HCT116 (cell line): ENCODE results near the gene HACD3.

Experiments
- ELF1 ChIP-seq: IDR thresholded peaks from 2 replicates; pipeline ENCODE4 v1.6.1; 2012; ENCODE audit warnings: low read depth, borderline replicate concordance
- JUND ChIP-seq: IDR thresholded peaks from 2 replicates; pipeline ENCODE4 v1.6.1; 2012
- POLR2A ChIP-seq: IDR thresholded peaks from 2 replicates; pipeline ENCODE4 v1.7.0; 2011; ENCODE audit warnings: borderline replicate concordance; ENCODE audit not compliant: insufficient read depth, insufficient read length; ENCODE audit errors: extremely low read depth
- POLR2AphosphoS5 ChIP-seq: IDR thresholded peaks from 2 replicates; pipeline ENCODE4 v1.6.1; 2011; ENCODE audit warnings: mild to moderate bottlenecking, low read depth, low read length, moderate library complexity
- RAD21 ChIP-seq: IDR thresholded peaks from 2 replicates; pipeline ENCODE4 v1.6.1; 2012; ENCODE audit warnings: low read depth, mild to moderate bottlenecking
- TCF7L2 ChIP-seq: IDR thresholded peaks from 2 replicates; pipeline ENCODE4 v1.7.0; 2011; ENCODE audit warnings: borderline replicate concordance, inconsistent platforms; ENCODE audit not compliant: insufficient read depth, insufficient read length; ENCODE audit errors: extremely low read depth
- YY1 ChIP-seq: IDR thresholded peaks from 2 replicates; pipeline ENCODE4 v1.6.1; 2011; ENCODE audit warnings: low read length, low read depth, moderate library complexity, mild to moderate bottlenecking; ENCODE audit not compliant: insufficient replicate concordance; ENCODE audit errors: extremely low read depth
- TF ChIP-seq, protein P1 (sequence below), 3 experiments: fragments of 200-600 bp in 1 of 3; sonication (generic) in 1 of 3; IDR thresholded peaks in 2 of 3; conservative IDR thresholded peaks in 1 of 3; 2 replicates each; pipeline ENCODE4 v1.5.1; 2012 to 2017; ENCODE audit warnings: low read depth in 2 of 3, low read length in 2 of 3, antibody characterized with exemption in 1 of 3, borderline replicate concordance in 1 of 3, control low read depth in 1 of 3, mild to moderate bottlenecking in 1 of 3, mixed read lengths in 1 of 3, mixed run types in 1 of 3, moderate library complexity in 1 of 3; ENCODE audit not compliant: insufficient read depth in 1 of 3
- TF ChIP-seq, protein P2 (sequence below): IDR thresholded peaks from 2 replicates; pipeline ENCODE4 v1.6.1; 2012; ENCODE audit warnings: low read depth
- TF ChIP-seq, protein P3 (sequence below): IDR thresholded peaks from 2 replicates; pipeline ENCODE4 v1.6.1; 2011; ENCODE audit warnings: mild to moderate bottlenecking, low read length, moderate library complexity; ENCODE audit not compliant: insufficient replicate concordance; ENCODE audit errors: extremely low read depth

DNA sequence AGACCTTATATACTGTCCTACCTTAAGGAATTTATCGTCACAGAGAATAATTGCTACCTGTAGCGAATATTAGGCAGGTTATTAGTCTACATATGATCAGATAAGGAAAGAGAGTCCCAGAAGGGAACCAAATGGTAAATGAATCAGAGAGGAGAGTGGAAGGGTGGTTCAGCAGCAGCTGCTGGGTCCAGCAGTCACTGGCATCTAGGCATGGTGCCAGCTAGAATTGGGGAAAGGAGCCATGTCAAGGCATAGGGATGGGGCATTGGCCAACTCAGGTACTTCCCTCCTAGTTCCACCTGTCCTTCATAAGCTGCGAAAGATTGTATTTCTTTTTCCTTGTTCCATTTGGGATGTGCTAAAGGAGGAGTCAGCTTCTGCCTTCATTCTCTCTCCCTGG lies 23.4 kb downstream of the HACD3 start:
- no peak for TF ChIP-seq JUND
- no peak for TF ChIP-seq POLR2A
- TF ChIP-seq, protein P1, sequence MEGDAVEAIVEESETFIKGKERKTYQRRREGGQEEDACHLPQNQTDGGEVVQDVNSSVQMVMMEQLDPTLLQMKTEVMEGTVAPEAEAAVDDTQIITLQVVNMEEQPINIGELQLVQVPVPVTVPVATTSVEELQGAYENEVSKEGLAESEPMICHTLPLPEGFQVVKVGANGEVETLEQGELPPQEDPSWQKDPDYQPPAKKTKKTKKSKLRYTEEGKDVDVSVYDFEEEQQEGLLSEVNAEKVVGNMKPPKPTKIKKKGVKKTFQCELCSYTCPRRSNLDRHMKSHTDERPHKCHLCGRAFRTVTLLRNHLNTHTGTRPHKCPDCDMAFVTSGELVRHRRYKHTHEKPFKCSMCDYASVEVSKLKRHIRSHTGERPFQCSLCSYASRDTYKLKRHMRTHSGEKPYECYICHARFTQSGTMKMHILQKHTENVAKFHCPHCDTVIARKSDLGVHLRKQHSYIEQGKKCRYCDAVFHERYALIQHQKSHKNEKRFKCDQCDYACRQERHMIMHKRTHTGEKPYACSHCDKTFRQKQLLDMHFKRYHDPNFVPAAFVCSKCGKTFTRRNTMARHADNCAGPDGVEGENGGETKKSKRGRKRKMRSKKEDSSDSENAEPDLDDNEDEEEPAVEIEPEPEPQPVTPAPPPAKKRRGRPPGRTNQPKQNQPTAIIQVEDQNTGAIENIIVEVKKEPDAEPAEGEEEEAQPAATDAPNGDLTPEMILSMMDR (IDR thresholded peaks at IDR 0.05 in 2 of 3, conservative IDR thresholded peaks at IDR 0.05 in 1 of 3; ENCODE audit: borderline replicate concordance in 1 of 3, insufficient read depth in 1 of 3, low read depth in 2 of 3, low read length in 2 of 3): no peak
- TF ChIP-seq YY1: no peak
- no peak for TF ChIP-seq TCF7L2
- TF ChIP-seq, protein P2, sequence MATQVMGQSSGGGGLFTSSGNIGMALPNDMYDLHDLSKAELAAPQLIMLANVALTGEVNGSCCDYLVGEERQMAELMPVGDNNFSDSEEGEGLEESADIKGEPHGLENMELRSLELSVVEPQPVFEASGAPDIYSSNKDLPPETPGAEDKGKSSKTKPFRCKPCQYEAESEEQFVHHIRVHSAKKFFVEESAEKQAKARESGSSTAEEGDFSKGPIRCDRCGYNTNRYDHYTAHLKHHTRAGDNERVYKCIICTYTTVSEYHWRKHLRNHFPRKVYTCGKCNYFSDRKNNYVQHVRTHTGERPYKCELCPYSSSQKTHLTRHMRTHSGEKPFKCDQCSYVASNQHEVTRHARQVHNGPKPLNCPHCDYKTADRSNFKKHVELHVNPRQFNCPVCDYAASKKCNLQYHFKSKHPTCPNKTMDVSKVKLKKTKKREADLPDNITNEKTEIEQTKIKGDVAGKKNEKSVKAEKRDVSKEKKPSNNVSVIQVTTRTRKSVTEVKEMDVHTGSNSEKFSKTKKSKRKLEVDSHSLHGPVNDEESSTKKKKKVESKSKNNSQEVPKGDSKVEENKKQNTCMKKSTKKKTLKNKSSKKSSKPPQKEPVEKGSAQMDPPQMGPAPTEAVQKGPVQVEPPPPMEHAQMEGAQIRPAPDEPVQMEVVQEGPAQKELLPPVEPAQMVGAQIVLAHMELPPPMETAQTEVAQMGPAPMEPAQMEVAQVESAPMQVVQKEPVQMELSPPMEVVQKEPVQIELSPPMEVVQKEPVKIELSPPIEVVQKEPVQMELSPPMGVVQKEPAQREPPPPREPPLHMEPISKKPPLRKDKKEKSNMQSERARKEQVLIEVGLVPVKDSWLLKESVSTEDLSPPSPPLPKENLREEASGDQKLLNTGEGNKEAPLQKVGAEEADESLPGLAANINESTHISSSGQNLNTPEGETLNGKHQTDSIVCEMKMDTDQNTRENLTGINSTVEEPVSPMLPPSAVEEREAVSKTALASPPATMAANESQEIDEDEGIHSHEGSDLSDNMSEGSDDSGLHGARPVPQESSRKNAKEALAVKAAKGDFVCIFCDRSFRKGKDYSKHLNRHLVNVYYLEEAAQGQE: no peak
- no peak for TF ChIP-seq RAD21
- TF ChIP-seq, protein P3, sequence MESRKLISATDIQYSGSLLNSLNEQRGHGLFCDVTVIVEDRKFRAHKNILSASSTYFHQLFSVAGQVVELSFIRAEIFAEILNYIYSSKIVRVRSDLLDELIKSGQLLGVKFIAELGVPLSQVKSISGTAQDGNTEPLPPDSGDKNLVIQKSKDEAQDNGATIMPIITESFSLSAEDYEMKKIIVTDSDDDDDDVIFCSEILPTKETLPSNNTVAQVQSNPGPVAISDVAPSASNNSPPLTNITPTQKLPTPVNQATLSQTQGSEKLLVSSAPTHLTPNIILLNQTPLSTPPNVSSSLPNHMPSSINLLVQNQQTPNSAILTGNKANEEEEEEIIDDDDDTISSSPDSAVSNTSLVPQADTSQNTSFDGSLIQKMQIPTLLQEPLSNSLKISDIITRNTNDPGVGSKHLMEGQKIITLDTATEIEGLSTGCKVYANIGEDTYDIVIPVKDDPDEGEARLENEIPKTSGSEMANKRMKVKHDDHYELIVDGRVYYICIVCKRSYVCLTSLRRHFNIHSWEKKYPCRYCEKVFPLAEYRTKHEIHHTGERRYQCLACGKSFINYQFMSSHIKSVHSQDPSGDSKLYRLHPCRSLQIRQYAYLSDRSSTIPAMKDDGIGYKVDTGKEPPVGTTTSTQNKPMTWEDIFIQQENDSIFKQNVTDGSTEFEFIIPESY: no peak
- no peak for TF ChIP-seq ELF1
- no peak for TF ChIP-seq POLR2AphosphoS5
